ENCODE results near the gene RTBDN.

- TF ChIP-seq CTCF (IDR thresholded peaks at IDR 0.05) = no peak
- peak; percentile 60 to 71 (median 61) for TF ChIP-seq POLR2AphosphoS5 (IDR thresholded peaks at IDR 0.05)
These were observed 45.7 kb downstream of the RTBDN start for GRCh38 chr19:12788682-12789097.

All from transverse colon (tissue), 4 donors.